Measurements from ENCODE around the gene LRRC27.
A peak's percentile ranks its signal among the peaks of the same experiment; 100 is the strongest.

The LRRC27 gene

DNA sequence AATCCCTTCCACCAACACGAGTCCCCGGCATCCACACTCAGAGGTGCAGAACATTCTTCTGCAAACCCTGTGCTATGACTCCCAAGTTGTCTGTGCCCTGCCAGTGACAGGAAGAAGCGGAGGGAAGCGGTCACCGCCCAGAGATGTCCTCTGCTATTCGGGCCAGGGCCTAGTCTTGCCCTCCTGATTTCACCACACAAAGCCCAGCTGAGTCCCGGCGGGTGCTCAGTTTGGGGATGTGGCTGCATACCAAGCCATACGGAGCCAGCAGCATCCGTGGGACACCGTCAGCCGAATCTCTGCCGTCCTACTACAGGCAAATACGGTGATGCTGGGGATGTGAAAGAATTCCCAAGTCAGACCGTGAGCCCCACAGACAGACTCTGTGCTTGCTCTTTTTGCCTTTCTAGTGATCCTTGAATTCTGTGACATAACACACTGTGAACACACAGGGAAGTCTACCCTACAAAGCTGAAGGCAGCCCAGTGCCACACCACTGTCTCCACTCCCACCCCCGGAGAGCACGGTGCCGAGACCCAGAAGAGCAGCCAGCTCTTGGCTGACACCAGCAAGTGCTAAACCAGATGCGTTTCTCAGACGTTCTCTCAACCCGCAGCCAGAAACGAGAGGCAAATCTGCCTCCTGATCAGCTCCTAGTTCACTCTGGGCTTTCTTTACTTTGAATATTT is 26.2 kb upstream of the LRRC27 start:
- Mint-ChIP-seq H3K36me3 (ENCODE audit: insufficient read depth) (peaks cover 3% of the 10 kb centered on the region), H3K9me3 (no peaks in the 10 kb centered on the region), H3K4me1 (peaks cover 6% of the 10 kb centered on the region), H3K4me3 (peak overlapping the region; percentile 81), H3K27ac (ENCODE audit: low read depth) (no peak overlapping the region), H3K27me3 (no peaks in the 10 kb centered on the region)
- ATAC-seq (replicated peaks; ENCODE audit: extremely low read depth, poor library complexity, severe bottlenecking) (no peak), DNase-seq (ENCODE audit: low spot score in 2 of 2) (no peak)

DNA sequence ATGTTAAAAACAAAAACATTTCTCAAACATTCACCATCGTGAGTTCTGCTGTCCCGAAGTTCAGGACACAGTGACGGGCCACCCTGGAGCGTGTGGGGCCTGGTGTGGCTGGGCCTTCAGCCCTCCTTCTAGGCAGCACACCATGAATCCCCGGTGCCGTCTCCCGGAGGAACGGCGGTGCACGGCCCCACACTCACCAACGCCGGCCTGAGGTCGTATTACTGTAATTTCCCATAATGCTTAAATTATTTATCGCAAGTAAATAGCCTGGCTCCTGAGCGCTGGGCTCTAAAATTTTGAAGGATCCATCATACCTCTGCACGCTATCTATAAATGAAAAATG is 25.7 kb upstream of the LRRC27 start:
- Mint-ChIP-seq H3K27me3 (no peaks in the 10 kb centered on the region), H3K4me3 (peak overlapping the region; percentile 81), H3K27ac (ENCODE audit: low read depth) (no peak overlapping the region), H3K4me1 (peaks cover 4% of the 10 kb centered on the region), H3K9me3 (no peaks in the 10 kb centered on the region), H3K36me3 (ENCODE audit: insufficient read depth) (peaks cover 3% of the 10 kb centered on the region)
- ATAC-seq (replicated peaks; ENCODE audit: extremely low read depth, poor library complexity, severe bottlenecking) (no peak), DNase-seq (ENCODE audit: low spot score in 2 of 2) (no peak)

GRCh38 chr10:132306864-132307751 is 24.9 kb upstream of the LRRC27 start:
- H3K4me1 Mint-ChIP-seq, result peaks cover 4% of the 10 kb centered on the region
- peak overlapping the region; percentile 81 for H3K4me3 Mint-ChIP-seq
- ATAC-seq (replicated peaks; ENCODE audit: extremely low read depth, poor library complexity, severe bottlenecking) (peak; percentile 6), DNase-seq (ENCODE audit: low spot score in 2 of 2) (no peak)
- peak overlapping the region; percentile 72 for H3K27ac Mint-ChIP-seq (ENCODE audit: low read depth)
- no peaks in the 10 kb centered on the region for H3K27me3 Mint-ChIP-seq
- no peaks in the 10 kb centered on the region for H3K9me3 Mint-ChIP-seq
- peaks cover 3% of the 10 kb centered on the region for H3K36me3 Mint-ChIP-seq (ENCODE audit: insufficient read depth)

- Mint-ChIP-seq H3K36me3 (ENCODE audit: insufficient read depth) (peaks cover 3% of the 10 kb centered on the region), H3K9me3 (no peaks in the 10 kb centered on the region), H3K4me3 (peak within 1 kb of the TSS; percentile 81), H3K27me3 (peaks cover under 1% of the 10 kb centered on the region), H3K4me1 (peaks cover 4% of the 10 kb centered on the region), H3K27ac (ENCODE audit: low read depth) (peak within 1 kb of the TSS; percentile 72)
- DNase-seq (ENCODE audit: low spot score in 2 of 2), result peak; percentile 74 to 78
- peak; percentile 75 for ATAC-seq (replicated peaks; ENCODE audit: extremely low read depth, poor library complexity, severe bottlenecking)
Observed at GRCh38 chr10:132307823-132308586, 24.0 kb upstream of the LRRC27 start, which contains the start of gene STK32C. STK32C (minus strand) TSS chr10:132307950; CDS start chr10:132307833, 117 bp downstream.

- Mint-ChIP-seq H3K4me1 (peaks cover 4% of the 10 kb centered on the region), H3K27ac (ENCODE audit: low read depth) (no peak overlapping the region), H3K9me3 (no peaks in the 10 kb centered on the region), H3K36me3 (ENCODE audit: insufficient read depth) (peaks cover 3% of the 10 kb centered on the region), H3K4me3 (peak overlapping the region; percentile 68), H3K27me3 (peaks cover 8% of the 10 kb centered on the region)
- ATAC-seq (replicated peaks; ENCODE audit: extremely low read depth, poor library complexity, severe bottlenecking) (no peak), DNase-seq (ENCODE audit: low spot score in 2 of 2) (no peak)
Observed at GRCh38 chr10:132308587-132309470, 23.2 kb upstream of the LRRC27 start.

GRCh38 chr10:132309471-132309865 is 22.5 kb upstream of the LRRC27 start:
- peak overlapping the region; percentile 68 for H3K4me3 Mint-ChIP-seq
- ATAC-seq (replicated peaks; ENCODE audit: extremely low read depth, poor library complexity, severe bottlenecking) (no peak), DNase-seq (ENCODE audit: low spot score in 2 of 2) (no peak)
- no peak overlapping the region for H3K27ac Mint-ChIP-seq (ENCODE audit: low read depth)
- peaks cover 14% of the 10 kb centered on the region for H3K27me3 Mint-ChIP-seq
- H3K4me1 Mint-ChIP-seq, result peaks cover 4% of the 10 kb centered on the region
- H3K9me3 Mint-ChIP-seq, result peaks cover 5% of the 10 kb centered on the region
- peaks cover 3% of the 10 kb centered on the region for H3K36me3 Mint-ChIP-seq (ENCODE audit: insufficient read depth)

GRCh38 chr10:132309879-132310591 is 22.0 kb upstream of the LRRC27 start:
- no peak overlapping the region for H3K27ac Mint-ChIP-seq (ENCODE audit: low read depth)

DNA sequence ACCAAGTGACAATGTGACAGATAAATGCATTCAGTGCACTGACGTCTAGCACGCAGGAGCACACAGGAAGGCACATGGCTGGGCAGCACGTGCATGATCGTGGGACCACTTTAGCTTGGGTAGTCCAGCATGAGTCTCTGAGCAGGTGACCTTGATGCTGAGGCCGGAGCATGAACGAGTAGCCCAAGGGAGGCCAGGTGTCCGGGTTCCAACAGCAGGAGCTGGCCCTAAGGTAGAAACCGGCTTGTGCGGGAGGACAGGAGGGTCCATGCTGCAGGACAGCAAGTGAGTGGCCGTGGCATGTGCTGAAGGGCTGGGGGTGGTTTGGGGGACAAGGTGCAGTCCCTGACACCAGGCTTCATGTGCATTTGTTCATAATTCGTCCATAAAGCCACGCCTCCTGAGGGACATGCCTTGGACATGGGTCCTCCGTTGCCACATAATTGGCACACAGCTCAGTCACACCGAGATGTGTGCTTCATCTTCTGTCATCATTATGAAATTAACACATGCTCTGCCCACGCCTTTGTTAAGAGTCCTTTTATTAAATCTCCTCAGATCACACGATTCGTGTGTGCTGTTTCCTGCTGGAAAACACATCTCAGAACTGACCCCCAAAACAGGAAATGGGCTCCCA is 21.2 kb upstream of the LRRC27 start:
- peaks cover 3% of the 10 kb centered on the region for H3K36me3 Mint-ChIP-seq (ENCODE audit: insufficient read depth)
- H3K4me3 Mint-ChIP-seq, result no peak overlapping the region
- H3K27ac Mint-ChIP-seq (ENCODE audit: low read depth), result no peak overlapping the region
- ATAC-seq (replicated peaks; ENCODE audit: extremely low read depth, poor library complexity, severe bottlenecking) (no peak), DNase-seq (ENCODE audit: low spot score in 2 of 2) (no peak)
- H3K4me1 Mint-ChIP-seq, result peaks cover 4% of the 10 kb centered on the region
- H3K27me3 Mint-ChIP-seq, result peaks cover 14% of the 10 kb centered on the region
- peaks cover 5% of the 10 kb centered on the region for H3K9me3 Mint-ChIP-seq

More at GRCh38 chr10:132309879-132310591, 22.0 kb upstream of the LRRC27 start:
- Mint-ChIP-seq H3K27me3 (peaks cover 14% of the 10 kb centered on the region), H3K36me3 (ENCODE audit: insufficient read depth) (peaks cover 3% of the 10 kb centered on the region), H3K9me3 (peaks cover 5% of the 10 kb centered on the region), H3K4me1 (peaks cover 4% of the 10 kb centered on the region), H3K4me3 (peak overlapping the region; percentile 68)
- DNase-seq (ENCODE audit: low spot score in 2 of 2) (no peak), ATAC-seq (replicated peaks; ENCODE audit: extremely low read depth, poor library complexity, severe bottlenecking) (no peak)

DNA sequence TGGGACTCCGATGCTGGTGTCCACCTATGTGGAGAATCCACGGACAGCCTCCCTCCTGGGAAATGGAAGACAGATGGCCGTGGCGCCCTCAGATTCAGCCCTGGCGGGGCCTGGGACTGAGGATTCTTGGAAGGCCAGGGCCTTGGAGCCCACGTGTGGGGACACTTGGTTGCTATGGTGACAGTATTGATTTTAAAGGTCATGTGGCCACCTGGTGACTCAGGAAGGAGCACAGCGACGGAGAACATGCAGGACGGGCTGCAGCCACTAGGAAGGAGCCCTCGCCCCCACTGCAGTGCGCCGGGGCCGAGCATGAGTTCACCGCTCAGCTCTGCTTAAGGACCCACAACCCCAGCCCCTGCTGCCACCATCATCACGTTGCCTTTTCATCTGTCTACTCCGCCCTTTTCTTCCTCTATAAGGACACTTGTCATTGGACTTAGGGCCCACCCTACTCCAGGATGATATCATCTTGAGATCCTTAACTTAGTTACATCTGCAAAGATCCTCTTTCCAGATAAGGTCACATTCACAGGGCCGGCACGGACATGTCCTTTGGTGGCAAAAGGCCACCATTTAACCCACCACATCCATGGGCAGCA is 20.6 kb upstream of the LRRC27 start:
- Mint-ChIP-seq H3K4me3 (no peak overlapping the region), H3K27ac (ENCODE audit: low read depth) (no peak overlapping the region)

GRCh38 chr10:132313305-132313704 is 18.7 kb upstream of the LRRC27 start:
- Mint-ChIP-seq H3K27me3 (peaks cover 14% of the 10 kb centered on the region), H3K27ac (ENCODE audit: low read depth) (no peak overlapping the region), H3K4me3 (no peak overlapping the region), H3K36me3 (ENCODE audit: insufficient read depth) (no peaks in the 10 kb centered on the region), H3K4me1 (no peaks in the 10 kb centered on the region), H3K9me3 (peaks cover 5% of the 10 kb centered on the region)
- ATAC-seq (replicated peaks; ENCODE audit: extremely low read depth, poor library complexity, severe bottlenecking), result no peak
- DNase-seq (ENCODE audit: low spot score in 2 of 2), result no peak

More for the DNA sequence above, 20.6 kb upstream of the LRRC27 start:
- Mint-ChIP-seq H3K9me3 (peaks cover 5% of the 10 kb centered on the region), H3K27me3 (peaks cover 14% of the 10 kb centered on the region), H3K4me1 (peaks cover 4% of the 10 kb centered on the region), H3K36me3 (ENCODE audit: insufficient read depth) (peaks cover 3% of the 10 kb centered on the region)
- no peak for ATAC-seq (replicated peaks; ENCODE audit: extremely low read depth, poor library complexity, severe bottlenecking)
- no peak for DNase-seq (ENCODE audit: low spot score in 2 of 2)

GRCh38 chr10:132313865-132314264 is 18.1 kb upstream of the LRRC27 start:
- Mint-ChIP-seq H3K36me3 (ENCODE audit: insufficient read depth) (no peaks in the 10 kb centered on the region), H3K4me1 (no peaks in the 10 kb centered on the region), H3K27ac (ENCODE audit: low read depth) (no peak overlapping the region), H3K9me3 (peaks cover 5% of the 10 kb centered on the region), H3K27me3 (peaks cover 14% of the 10 kb centered on the region), H3K4me3 (no peak overlapping the region)
- ATAC-seq (replicated peaks; ENCODE audit: extremely low read depth, poor library complexity, severe bottlenecking) (no peak), DNase-seq (ENCODE audit: low spot score in 2 of 2) (no peak)

Measured in central memory CD8-positive, alpha-beta T cell (primary cell).